ENCODE data around the gene CCDC33.

DNA sequence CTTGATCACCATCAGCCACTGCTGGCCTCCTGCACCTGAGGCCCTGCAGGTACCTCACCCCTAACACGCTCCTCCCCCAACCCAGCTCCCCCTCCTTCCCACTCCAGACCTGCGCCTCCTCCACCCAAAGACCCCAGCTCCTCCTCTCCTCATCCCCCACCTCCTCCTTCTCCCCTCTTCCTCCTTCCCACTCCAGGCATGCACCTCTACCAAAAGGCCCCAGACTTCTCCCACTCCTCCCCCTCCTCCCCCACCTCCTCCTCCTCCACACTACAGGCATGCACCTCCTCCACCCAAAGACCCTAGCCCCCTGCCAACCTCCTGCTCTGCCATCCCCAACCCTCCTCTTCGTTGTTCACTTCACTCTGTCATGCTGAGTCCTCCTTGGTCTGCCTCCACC, 88.6 kb downstream of the CCDC33 start:
- TF ChIP-seq, protein P1, sequence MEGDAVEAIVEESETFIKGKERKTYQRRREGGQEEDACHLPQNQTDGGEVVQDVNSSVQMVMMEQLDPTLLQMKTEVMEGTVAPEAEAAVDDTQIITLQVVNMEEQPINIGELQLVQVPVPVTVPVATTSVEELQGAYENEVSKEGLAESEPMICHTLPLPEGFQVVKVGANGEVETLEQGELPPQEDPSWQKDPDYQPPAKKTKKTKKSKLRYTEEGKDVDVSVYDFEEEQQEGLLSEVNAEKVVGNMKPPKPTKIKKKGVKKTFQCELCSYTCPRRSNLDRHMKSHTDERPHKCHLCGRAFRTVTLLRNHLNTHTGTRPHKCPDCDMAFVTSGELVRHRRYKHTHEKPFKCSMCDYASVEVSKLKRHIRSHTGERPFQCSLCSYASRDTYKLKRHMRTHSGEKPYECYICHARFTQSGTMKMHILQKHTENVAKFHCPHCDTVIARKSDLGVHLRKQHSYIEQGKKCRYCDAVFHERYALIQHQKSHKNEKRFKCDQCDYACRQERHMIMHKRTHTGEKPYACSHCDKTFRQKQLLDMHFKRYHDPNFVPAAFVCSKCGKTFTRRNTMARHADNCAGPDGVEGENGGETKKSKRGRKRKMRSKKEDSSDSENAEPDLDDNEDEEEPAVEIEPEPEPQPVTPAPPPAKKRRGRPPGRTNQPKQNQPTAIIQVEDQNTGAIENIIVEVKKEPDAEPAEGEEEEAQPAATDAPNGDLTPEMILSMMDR (IDR thresholded peaks at IDR 0.05) = no peak
- TF ChIP-seq POLR2A (IDR thresholded peaks at IDR 0.05) (no peak), EP300 (IDR thresholded peaks at IDR 0.05) (no peak)
